Duodenal mucosa (tissue), 2 donors: ENCODE data around the gene PERCC1.
"Not testable (repeated sequence)": the region's sequence is repeated elsewhere in the genome, so short reads cannot be mapped to it uniquely, and the experiment has no call there.

Source experiments
- H3K27ac ChIP-seq: one replicate; pipeline ENCODE4 v1.7.0; 2013; ENCODE audit warnings: low read depth, low read length
- H3K27me3 ChIP-seq, 2 donors: one replicate each; pipeline ENCODE4 v1.7.0; 2013; ENCODE audit warnings: low read length in 2 of 2, control low read depth in 1 of 2; ENCODE audit not compliant: insufficient read depth in 2 of 2, control insufficient read depth in 1 of 2
- H3K36me3 ChIP-seq, 2 donors: one replicate each; pipeline ENCODE4 v1.7.0; 2013; ENCODE audit warnings: low read length in 2 of 2, control low read depth in 1 of 2; ENCODE audit not compliant: insufficient read depth in 2 of 2, control insufficient read depth in 1 of 2
- H3K4me1 ChIP-seq, 2 donors: one replicate each; pipeline ENCODE4 v1.7.0; 2013; ENCODE audit warnings: low read length in 2 of 2, control low read depth in 1 of 2; ENCODE audit not compliant: insufficient read depth in 2 of 2, control insufficient read depth in 1 of 2
- H3K4me3 ChIP-seq, 2 donors: one replicate each; pipeline ENCODE4 v1.7.0; 2013; ENCODE audit warnings: low read length in 2 of 2, low read depth in 1 of 2
- H3K9ac ChIP-seq, 2 donors: one replicate each; pipeline ENCODE4 v1.7.0; 2013; ENCODE audit warnings: low read length in 2 of 2, low read depth in 1 of 2
- H3K9me3 ChIP-seq, 2 donors: one replicate each; pipeline ENCODE4 v1.7.0; 2013; ENCODE audit warnings: low read length in 2 of 2, control low read depth in 1 of 2; ENCODE audit not compliant: control insufficient read depth in 1 of 2

PERCC1 gene

DNA sequence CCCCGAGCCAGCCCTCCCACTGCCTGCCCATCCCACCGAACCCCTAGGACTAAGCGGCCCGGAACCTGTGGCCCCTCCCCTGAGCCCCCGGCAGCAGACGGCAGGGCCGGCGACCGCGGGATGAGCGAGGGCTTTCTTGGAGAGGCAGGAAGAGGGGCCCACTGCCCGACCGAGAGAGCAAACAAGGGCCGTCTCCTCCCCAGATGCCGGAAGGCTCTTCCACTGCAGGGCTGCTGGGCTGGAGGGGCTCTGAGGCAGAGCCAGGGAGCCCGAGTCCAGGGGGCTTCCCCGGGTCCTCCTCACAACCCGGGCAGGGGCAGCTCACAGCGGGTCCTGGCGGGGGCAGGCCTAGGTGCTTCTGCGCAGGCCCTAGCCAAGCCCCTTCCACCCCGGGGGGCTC is 2.9 kb downstream of the PERCC1 start:
- Histone ChIP-seq H3K4me3 (no peak overlapping the region), H3K27me3 (peaks cover 4 to 8% of the 10 kb centered on the region in 2 donors), H3K9ac (no peak overlapping the region), H3K9me3 (no peaks in the 10 kb centered on the region), H3K27ac (no peak overlapping the region), H3K4me1 (no peaks in the 10 kb centered on the region), H3K36me3 (no peaks in the 10 kb centered on the region)

DNA sequence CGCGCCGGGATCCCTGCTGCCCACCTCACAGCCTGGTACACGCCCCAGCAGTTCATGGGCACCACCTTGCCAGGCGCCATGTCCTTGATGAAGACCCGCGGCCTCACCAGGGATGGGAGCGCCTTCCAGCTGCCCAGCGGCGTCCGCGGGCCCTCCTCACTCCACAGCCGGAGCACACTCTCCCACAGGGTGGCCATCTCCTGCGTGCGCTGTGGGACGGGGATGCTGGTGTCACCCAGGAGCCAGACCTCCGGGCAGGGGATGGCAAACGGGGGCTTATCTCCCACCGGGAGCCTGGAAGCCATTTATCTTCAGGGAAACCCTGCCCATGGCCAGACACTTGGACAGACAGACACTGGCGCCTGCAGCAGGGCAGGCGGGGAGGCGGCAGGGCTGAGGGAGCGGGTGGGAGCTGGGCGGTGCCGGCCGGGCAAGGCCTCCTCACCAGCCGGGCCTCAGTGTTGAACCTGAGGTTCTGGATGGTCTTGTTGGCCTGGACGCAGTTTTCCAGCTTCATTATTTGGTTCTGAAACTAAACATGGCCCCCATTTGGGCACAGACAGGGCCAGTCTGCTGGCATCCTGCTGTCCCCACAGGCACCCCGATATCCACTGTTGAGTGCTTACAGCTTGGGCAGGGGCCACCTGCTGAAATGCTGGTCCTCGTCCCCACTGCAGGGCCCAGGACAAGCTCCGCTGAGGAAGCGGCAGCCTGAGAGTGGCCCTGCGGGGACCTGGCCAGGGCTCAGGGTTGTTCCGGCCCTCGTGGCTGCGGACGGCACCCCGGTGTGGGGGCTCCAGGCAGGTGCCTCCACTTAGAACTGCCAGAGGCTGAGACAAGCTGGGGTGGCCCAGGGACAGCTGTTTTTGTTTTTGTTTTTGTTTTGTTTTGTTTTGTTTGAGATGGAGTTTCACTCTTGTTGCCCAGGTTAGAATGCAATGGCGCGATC is 4.0 kb downstream of the PERCC1 start:
- H3K9ac ChIP-seq, result no peak overlapping the region
- no peaks in the 10 kb centered on the region for H3K36me3 ChIP-seq
- no peaks in the 10 kb centered on the region for H3K4me1 ChIP-seq
- no peak overlapping the region for H3K27ac ChIP-seq
- no peak overlapping the region for H3K4me3 ChIP-seq
- no peaks in the 10 kb centered on the region for H3K9me3 ChIP-seq
- peaks cover 2 to 5% of the 10 kb centered on the region in 2 donors for H3K27me3 ChIP-seq

DNA sequence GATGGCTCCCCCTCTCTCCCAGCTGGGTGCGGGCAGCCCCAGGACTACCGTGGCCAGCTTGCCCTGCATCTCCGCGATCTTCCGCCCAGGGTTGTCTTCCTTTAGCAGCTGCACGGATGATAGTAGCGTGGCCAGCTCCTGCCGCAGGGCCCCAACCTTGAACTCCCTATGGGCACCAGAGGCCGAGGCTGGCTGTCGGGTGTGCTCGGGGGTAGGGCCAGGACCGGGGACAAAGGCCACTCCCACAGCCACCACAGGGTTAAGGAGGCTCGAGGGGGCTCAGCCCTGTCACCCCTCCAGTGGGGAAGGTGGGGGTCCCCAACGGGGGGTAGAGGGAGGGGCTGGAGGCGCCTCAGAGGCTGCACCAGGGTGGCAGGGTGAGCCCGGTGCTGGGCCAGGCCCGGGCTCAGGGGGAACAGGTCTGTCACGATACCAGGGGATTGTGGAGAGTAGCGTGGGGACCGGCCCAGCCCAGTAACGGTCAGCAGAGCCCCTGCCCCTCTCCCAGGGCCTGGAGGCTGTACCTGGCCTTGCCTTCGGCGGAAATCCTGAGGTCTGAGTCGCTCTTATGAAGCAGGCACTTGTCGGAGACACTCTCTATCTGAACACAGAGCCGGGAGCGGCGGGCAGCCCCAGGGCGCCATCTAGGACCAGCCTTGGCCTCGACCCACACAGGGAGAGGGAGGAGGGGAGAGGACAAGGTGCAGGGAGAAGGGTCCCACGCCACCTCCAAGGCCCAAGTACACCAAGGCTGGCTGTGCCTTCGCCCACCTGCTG is 5.2 kb downstream of the PERCC1 start:
- Histone ChIP-seq H3K4me1 (no peaks in the 10 kb centered on the region), H3K27ac (no peak overlapping the region), H3K36me3 (no peaks in the 10 kb centered on the region), H3K9me3 (no peaks in the 10 kb centered on the region), H3K27me3 (no peaks in the 10 kb centered on the region), H3K9ac (no peak overlapping the region), H3K4me3 (no peak overlapping the region)

DNA sequence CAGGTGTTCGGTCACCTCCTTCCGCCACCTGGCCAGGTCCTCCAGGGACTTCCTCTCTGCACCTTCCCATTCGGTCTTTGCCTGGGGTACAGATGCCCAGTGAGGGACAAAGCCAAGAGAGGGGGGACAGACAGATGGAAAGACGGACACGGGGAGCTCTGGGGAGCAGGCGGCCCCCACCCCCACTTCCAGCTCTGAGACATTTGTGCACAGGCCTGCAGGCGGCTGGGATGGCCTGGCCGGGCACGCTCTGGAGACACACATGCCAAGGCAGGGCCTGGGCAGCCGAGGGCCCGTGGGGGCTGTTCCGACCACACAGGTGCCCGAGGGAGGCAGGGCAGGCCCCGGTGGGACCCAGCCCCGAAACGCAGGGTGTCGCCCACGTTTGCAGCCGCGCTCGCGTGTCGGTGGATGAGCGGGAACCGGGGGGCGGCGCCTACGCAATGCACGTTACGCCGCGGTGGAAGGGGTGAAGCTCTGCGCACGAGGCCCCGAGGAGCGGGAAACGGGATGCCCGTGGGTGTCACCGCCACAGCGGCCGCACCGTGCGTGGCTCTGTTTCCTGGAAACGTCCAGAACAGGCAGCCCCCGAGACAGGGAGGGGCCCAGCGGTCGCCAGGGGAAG is 6.0 kb downstream of the PERCC1 start:
- no peak overlapping the region for H3K9ac ChIP-seq
- no peaks in the 10 kb centered on the region for H3K27me3 ChIP-seq
- H3K27ac ChIP-seq, result no peak overlapping the region
- no peaks in the 10 kb centered on the region for H3K36me3 ChIP-seq
- H3K4me3 ChIP-seq, result no peak overlapping the region
- no peaks in the 10 kb centered on the region for H3K4me1 ChIP-seq
- no peaks in the 10 kb centered on the region for H3K9me3 ChIP-seq

DNA sequence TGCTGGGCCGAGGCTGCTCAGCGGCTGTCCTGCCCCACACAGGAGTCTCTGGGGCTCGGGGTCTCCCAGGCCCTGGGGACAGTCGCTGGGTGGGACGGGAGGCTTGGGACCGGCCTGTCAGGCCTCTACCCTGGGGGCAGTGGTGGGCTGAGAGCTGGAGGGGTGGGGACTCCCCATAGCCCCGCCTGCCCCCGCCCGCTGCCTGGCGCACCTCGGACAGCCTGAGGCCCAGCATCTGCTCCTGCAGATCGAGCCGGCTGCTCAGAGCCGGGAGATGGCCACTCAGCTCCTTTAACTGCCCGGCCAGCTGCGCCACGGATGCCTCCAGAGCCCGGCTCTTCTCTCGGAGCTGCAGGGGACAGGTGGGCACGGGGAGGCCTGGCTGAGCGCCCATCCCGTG is 6.7 kb downstream of the PERCC1 start:
- no peaks in the 10 kb centered on the region for H3K36me3 ChIP-seq
- no peak overlapping the region for H3K4me3 ChIP-seq
- no peaks in the 10 kb centered on the region for H3K9me3 ChIP-seq
- H3K4me1 ChIP-seq, result no peaks in the 10 kb centered on the region
- no peak overlapping the region for H3K9ac ChIP-seq
- no peak overlapping the region for H3K27ac ChIP-seq
- H3K27me3 ChIP-seq, result no peaks in the 10 kb centered on the region

DNA sequence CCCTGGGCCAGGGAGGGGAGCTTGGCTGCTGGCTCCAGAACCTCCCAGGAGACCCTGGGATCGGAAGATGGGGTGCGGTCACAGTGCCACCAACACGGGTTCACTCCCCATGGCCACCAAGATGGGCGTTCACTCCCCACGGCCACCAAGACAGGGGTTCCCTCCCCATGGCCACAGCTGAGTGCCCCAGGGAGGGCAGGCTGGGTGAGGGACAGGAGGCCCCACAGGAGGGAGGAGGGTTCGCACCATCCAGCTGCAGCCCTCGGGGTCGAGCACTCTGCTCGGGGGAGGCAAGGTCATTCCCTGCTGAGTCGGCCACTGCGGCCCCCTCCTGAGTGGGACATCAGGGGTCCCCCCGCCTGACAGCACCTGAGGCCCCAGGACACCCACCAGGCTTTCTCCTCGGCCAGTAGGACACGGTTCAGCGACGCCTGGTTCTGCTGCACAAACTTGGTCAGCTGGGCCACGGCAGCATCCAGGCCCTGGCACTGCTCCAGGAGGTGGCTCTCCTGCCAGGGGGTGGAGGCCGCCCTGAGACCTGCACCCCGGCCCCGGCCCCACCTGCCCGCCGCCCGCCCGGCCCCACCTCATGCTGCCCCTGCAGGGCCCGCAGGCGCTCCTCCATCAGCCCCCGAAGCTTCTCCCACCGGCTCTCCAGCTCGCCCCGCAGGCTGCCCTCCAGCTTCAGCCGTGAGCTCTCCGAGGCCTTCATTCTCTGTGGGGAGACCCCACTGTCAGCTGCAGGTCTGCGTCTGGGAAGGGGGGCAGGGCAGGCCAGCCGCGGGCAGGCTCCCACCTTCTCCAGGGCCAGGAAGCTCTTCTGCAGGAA is 7.6 kb downstream of the PERCC1 start:
- no peaks in the 10 kb centered on the region for H3K9me3 ChIP-seq

DNA sequence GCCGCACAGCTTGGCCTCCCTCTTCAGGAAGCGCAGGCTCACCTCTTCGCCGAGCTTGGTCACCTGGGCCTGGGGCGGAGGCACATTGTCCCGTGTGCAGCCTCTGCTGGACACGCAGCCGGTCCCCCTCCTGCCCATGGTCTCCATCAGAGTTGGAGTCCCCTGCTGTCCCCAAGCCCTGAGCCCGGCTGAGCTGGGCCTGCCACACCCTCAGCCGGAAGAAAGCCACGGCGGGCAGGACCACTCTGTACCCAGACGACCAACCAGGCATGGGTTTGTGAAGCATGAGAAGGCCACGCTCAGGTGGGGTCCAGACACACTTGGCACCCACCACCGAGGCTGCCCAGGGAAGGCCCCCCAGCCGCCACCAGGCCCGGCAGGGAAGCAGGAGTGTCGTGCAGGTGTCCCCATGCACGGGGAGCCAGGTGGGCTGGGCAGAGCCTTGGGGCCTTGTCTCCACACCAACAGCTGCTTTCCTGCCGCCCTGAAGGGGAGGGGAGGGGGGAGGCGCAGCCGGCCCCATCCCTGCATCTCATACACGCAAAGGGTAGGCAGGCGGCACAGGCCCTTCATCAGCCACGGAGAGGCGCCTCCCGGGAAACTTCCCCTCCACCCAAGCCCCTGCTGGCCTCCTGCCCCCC is 8.3 kb downstream of the PERCC1 start:
- Histone ChIP-seq H3K27me3 (no peaks in the 10 kb centered on the region), H3K27ac (no peak overlapping the region), H3K9me3 (no peaks in the 10 kb centered on the region), H3K9ac (no peak overlapping the region), H3K4me3 (no peak overlapping the region), H3K4me1 (no peaks in the 10 kb centered on the region), H3K36me3 (no peaks in the 10 kb centered on the region)

More for the DNA sequence above, 7.6 kb downstream of the PERCC1 start:
- no peaks in the 10 kb centered on the region for H3K4me1 ChIP-seq
- H3K4me3 ChIP-seq, result no peak overlapping the region
- H3K9ac ChIP-seq, result no peak overlapping the region
- H3K27me3 ChIP-seq, result no peaks in the 10 kb centered on the region
- no peaks in the 10 kb centered on the region for H3K36me3 ChIP-seq
- H3K27ac ChIP-seq, result no peak overlapping the region

DNA sequence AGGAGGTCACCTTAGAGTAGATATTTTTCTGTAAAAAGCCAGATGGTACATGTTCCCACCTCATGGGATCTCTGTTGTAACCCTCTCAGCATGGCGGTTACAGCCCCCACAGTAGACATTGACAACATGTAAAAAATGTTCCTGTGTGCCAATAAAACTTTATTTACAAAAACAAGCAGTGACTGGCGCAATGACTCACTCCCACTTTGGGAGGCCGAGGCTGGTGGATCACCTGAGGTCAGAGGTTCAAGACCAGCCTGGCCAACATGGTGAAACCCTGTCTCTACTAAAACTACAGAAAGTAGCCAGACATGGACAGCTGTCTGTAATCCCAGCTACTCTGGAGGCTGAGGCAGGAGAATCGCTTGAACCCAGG is 8.8 kb downstream of the PERCC1 start:
- H3K9me3 ChIP-seq, H3K4me1 ChIP-seq, H3K36me3 ChIP-seq: not testable (repeated sequence)

DNA sequence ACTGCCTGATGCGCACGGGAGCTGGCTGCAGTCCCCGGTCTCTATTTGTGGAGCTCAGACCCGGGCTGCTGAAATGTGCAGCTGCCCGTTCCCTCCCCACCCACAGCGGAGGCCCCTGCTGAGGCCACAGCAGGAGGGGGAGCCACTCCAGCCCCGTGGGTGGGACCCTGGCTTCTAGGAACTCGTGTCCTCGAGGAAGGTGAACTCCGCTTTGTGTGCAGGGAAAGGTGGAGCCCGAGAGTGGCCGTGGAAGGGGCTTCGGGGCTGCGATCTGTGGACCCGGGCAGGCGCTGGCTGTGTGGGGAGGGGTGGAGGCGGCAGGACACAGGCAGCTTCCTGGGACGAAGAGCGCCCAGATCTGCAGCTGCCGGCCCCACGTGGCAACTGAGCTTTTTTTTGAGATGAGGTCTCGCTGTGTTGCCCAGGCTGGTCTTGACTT is 10.5 kb downstream of the PERCC1 start:
- H3K4me1 ChIP-seq, result no peaks in the 10 kb centered on the region
- no peak overlapping the region for H3K4me3 ChIP-seq
- H3K36me3 ChIP-seq, result peaks cover 0 to 7% of the 10 kb centered on the region in 2 donors
- H3K27me3 ChIP-seq, result no peaks in the 10 kb centered on the region
- no peak overlapping the region for H3K27ac ChIP-seq
- no peaks in the 10 kb centered on the region for H3K9me3 ChIP-seq
- H3K9ac ChIP-seq, result no peak overlapping the region

More for the DNA sequence above, 8.8 kb downstream of the PERCC1 start:
- H3K9ac ChIP-seq, H3K27me3 ChIP-seq, H3K4me3 ChIP-seq, H3K27ac ChIP-seq: not testable (repeated sequence)
